Measurements from ENCODE around the gene TCN2. TPM values are rescaled to one million over a fixed set of nuclear protein-coding genes. Genes with fewer than 3 reads are reported as not detected.

TCN2 gene
- total and polyA plus RNA-seq, 9 of the 15 experiments (the other 6 are each of a cell fraction or from before 2014, with no cell fraction given): 0.88 to 5.4 (median 1.7) TPM

- no peak for TF ChIP-seq ZNF740 (CRISPR knock-in tag; IDR thresholded peaks at IDR 0.05)
- 0 out of 4 replicates have a peak, but pooled peaks of 1 of the 2 experiments have one; percentile 39 for TF ChIP-seq ZNF740 (tag; IDR thresholded peaks at IDR 0.05)
- TF ChIP-seq NR4A1 (CRISPR knock-in tag; IDR thresholded peaks at IDR 0.05): no peak
- TF ChIP-seq NR4A1 (tag; IDR thresholded peaks at IDR 0.05): peak; percentile 76; the same call in 1 of the 2 replicates
- no peak for TF ChIP-seq HMGXB4 (CRISPR knock-in tag; IDR thresholded peaks at IDR 0.05)
- TF ChIP-seq MEIS2 (IDR thresholded peaks at IDR 0.05; ENCODE audit: partially characterized antibody): peak; percentile 20
- peak; percentile 59; the same call in 1 of the 2 replicates for TF ChIP-seq BACH1 (tag; IDR thresholded peaks at IDR 0.05)
- peak; percentile 36; the same call in 1 of the 2 replicates for TF ChIP-seq NFE2L1 (tag; IDR thresholded peaks at IDR 0.05; ENCODE audit: borderline replicate concordance, low read depth)
- TF ChIP-seq SMAD1 (IDR thresholded peaks at IDR 0.05; ENCODE audit: low read depth, low read length, partially characterized antibody): no peak
- 0 out of 2 replicates have a peak, but pooled peaks have one; percentile 50 for TF ChIP-seq ZNF589 (CRISPR knock-in tag; IDR thresholded peaks at IDR 0.05; ENCODE audit: low read depth)
- TF ChIP-seq ZBTB1 (CRISPR knock-in tag; IDR thresholded peaks at IDR 0.05; ENCODE audit: borderline replicate concordance, low read depth): 0 out of 2 replicates have a peak, but pooled peaks have one; percentile 41
- TF ChIP-seq SMAD4 (CRISPR knock-in tag; conservative IDR thresholded peaks at IDR 0.05): peak; percentile 60; the same call in 1 of the 2 replicates
- TF ChIP-seq ZNF318 (IDR thresholded peaks at IDR 0.05; ENCODE audit: borderline replicate concordance in 1 of 2, low read depth in 1 of 2): peak in 1 of 2 experiments; percentile 82; a peak in 1 of 4 replicates
- TF ChIP-seq CHD1 (IDR thresholded peaks at IDR 0.05; ENCODE audit: low read length): no peak
- no peak for TF ChIP-seq BDP1 (IDR thresholded peaks at IDR 0.05; ENCODE audit: insufficient read depth, insufficient read length)
Observed at GRCh38 chr22:30609260-30610185, 2.5 kb downstream of the TCN2 start (continued).

All from K562 (cell line).